ENCODE results near the gene KCMF1.

Gene KCMF1

DNA sequence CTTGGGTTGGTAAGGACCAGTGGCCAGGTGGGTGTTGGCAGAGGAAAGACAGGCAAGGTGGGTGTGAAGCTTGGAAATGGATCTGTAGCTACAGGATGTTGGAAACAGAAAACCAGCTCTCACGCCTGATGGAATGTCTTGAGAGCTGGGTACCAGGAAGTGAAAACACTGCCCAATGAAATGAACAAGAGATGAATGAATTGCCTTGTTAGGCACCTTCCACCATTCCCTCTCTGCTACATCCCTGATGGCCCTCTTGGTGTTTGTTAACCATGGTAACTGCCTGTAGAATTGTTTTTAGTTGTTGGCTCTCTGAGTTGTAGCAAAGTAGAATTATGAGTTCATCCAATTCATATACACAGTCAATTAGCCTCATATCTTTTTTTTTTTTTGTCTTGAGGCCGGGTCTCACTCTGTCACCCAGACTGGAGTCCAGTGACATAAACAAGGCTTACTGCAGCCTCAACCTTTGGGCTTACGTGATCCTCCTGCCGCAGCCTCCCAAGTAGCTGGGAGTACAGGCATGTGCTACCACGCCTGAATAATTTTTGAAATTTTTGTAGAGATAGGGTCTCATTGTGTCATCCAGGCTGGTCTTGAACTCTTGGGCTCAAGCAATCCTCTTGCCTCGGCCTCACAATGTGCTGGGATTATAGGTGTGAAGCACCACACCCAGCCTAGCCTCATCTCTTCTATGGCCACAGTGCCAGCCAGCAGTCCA lies 9.5 kb downstream of the KCMF1 start:
- 94 to 96% methylated on average over 6 of the region's 6 CpGs for WGBS, 2 experiments
- Histone ChIP-seq H3K4me1 (ENCODE audit: control insufficient read depth, insufficient read depth, low read length) (peaks cover 3% of the 10 kb centered on the region), H3K4me3 (ENCODE audit: insufficient read depth, low read depth, low read length) (no peak overlapping the region), H3K27me3 (ENCODE audit: control insufficient read depth, insufficient read depth, low read length, poor library complexity, severe bottlenecking) (no peaks in the 10 kb centered on the region), H3K36me3 (ENCODE audit: control insufficient read depth, insufficient read depth, low read length) (no peaks in the 10 kb centered on the region), H3K27ac (ENCODE audit: insufficient read depth, low read depth, low read length, poor library complexity, severe bottlenecking) (no peak overlapping the region), H3K9me3 (ENCODE audit: control insufficient read depth, low read length) (no peaks in the 10 kb centered on the region)

DNA sequence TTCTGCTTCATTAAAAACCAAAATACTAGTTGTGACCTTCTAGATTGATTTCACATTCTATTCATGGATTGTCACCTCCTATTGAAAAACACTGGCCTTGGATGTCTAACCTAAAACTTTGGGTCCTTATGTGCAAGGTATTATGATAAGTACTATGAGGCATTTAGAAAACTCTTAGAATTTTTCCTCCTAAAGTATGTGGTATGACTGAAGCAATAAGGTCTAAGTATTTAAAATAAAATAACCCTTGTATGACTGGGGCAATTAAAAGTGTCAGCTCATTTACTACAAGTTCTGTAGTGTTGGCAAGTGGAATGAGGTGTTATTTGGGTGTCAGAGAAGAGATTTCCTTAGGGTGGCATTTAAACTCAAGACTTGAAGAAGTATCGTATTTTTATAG lies 15.1 kb downstream of the KCMF1 start:
- 95 to 96% methylated on average over 1 of the region's 1 CpG for WGBS, 2 experiments
- Histone ChIP-seq H3K36me3 (ENCODE audit: control insufficient read depth, insufficient read depth, low read length) (no peaks in the 10 kb centered on the region), H3K9me3 (ENCODE audit: control insufficient read depth, low read length) (no peaks in the 10 kb centered on the region), H3K27me3 (ENCODE audit: control insufficient read depth, insufficient read depth, low read length, poor library complexity, severe bottlenecking) (no peaks in the 10 kb centered on the region), H3K4me3 (ENCODE audit: insufficient read depth, low read depth, low read length) (no peak overlapping the region), H3K27ac (ENCODE audit: insufficient read depth, low read depth, low read length, poor library complexity, severe bottlenecking) (no peak overlapping the region), H3K4me1 (ENCODE audit: control insufficient read depth, insufficient read depth, low read length) (no peaks in the 10 kb centered on the region)

DNA sequence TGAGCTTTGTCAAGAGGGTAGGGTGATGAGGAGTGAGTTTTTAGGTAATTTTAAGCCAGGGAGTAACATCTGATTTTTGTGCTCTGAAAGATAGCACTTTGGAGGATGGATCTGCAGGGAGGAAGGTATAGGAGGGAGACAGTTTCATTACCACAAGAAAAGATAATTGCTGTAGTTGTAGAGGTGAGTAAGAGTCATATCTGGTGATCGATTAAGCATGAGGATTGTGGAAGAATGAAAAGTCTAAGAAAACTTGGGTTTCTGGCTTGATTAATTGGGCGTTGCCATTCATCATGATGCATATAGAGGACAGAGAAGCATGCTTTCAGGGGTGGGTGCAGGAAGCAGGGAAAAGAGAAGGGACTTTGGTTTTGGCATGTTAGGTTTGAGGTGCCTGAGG lies 18.5 kb downstream of the KCMF1 start:
- 92 to 96% methylated on average over 2 of the region's 2 CpGs for WGBS, 2 experiments

DNA sequence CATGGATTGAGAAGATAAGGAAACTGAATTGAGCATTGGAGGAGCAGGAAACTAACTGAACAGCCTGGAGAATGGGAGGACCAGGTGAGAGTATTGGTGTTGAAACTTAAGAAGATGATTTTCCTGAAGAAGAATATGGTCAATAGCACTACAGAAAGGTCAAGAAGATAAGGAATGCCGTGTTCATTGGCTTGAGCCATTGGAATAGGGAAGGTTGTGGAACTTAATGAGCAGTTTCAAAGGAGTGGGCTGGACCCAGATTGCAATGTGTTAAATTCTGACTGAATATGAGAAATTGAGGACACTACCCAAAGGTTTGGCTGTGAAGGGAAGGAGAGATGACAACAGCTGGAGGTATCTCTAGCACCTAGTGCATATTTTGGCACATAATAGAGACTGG lies 19.0 kb downstream of the KCMF1 start:
- Histone ChIP-seq H3K4me1 (ENCODE audit: control insufficient read depth, insufficient read depth, low read length) (no peaks in the 10 kb centered on the region), H3K27ac (ENCODE audit: insufficient read depth, low read depth, low read length, poor library complexity, severe bottlenecking) (no peak overlapping the region), H3K27me3 (ENCODE audit: control insufficient read depth, insufficient read depth, low read length, poor library complexity, severe bottlenecking) (no peaks in the 10 kb centered on the region), H3K9me3 (ENCODE audit: control insufficient read depth, low read length) (no peaks in the 10 kb centered on the region), H3K4me3 (ENCODE audit: insufficient read depth, low read depth, low read length) (no peak overlapping the region), H3K36me3 (ENCODE audit: control insufficient read depth, insufficient read depth, low read length) (no peaks in the 10 kb centered on the region)
- 95 to 98% methylated on average over 1 of the region's 1 CpG for WGBS, 2 experiments

More for the DNA sequence above, 18.5 kb downstream of the KCMF1 start:
- Histone ChIP-seq H3K4me3 (ENCODE audit: insufficient read depth, low read depth, low read length) (no peak overlapping the region), H3K4me1 (ENCODE audit: control insufficient read depth, insufficient read depth, low read length) (no peaks in the 10 kb centered on the region), H3K36me3 (ENCODE audit: control insufficient read depth, insufficient read depth, low read length) (no peaks in the 10 kb centered on the region), H3K27ac (ENCODE audit: insufficient read depth, low read depth, low read length, poor library complexity, severe bottlenecking) (no peak overlapping the region), H3K9me3 (ENCODE audit: control insufficient read depth, low read length) (no peaks in the 10 kb centered on the region), H3K27me3 (ENCODE audit: control insufficient read depth, insufficient read depth, low read length, poor library complexity, severe bottlenecking) (no peaks in the 10 kb centered on the region)

DNA sequence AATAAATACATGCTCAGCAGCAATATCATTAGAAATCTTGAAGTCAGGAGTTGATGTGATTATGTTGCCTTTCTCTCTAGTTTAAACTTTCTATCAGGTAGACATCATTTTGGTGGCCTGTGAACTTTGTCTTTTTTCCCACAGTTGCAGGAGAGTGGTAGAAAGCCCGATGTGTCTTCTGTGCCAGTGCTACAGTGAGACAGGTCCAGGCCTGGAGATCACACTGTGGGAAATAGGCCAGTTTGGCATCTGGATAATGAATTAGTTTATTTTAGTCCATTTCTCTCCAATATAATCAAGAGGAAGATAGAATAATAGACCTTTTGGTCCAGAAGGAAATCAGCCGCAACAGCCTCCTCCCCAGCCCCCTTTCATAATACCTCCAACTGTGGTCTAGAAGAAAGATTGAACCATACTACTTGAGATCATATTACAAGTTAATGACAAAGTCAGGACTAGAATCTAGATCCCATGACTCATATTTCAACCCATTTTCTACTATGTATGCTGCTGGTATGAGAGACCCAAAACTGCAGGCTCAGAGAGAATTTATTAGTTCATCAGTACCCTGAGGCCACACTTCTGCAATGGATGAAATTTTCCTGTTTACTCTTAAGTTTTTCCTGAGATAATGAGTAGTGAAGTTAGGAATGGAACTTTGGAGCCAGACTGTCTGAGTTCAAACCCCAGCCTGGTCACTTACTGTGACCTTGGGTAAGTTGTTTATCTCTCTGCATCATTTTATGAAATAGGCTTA lies 20.6 kb downstream of the KCMF1 start:
- no peaks in the 10 kb centered on the region for H3K36me3 ChIP-seq (ENCODE audit: control insufficient read depth, insufficient read depth, low read length)
- H3K27ac ChIP-seq (ENCODE audit: insufficient read depth, low read depth, low read length, poor library complexity, severe bottlenecking) = no peak overlapping the region
- 92 to 100% methylated on average over 2 of the region's 2 CpGs for WGBS, 2 experiments
- no peaks in the 10 kb centered on the region for H3K27me3 ChIP-seq (ENCODE audit: control insufficient read depth, insufficient read depth, low read length, poor library complexity, severe bottlenecking)
- H3K9me3 ChIP-seq (ENCODE audit: control insufficient read depth, low read length) = no peaks in the 10 kb centered on the region
- H3K4me1 ChIP-seq (ENCODE audit: control insufficient read depth, insufficient read depth, low read length) = no peaks in the 10 kb centered on the region
- H3K4me3 ChIP-seq (ENCODE audit: insufficient read depth, low read depth, low read length) = no peak overlapping the region

DNA sequence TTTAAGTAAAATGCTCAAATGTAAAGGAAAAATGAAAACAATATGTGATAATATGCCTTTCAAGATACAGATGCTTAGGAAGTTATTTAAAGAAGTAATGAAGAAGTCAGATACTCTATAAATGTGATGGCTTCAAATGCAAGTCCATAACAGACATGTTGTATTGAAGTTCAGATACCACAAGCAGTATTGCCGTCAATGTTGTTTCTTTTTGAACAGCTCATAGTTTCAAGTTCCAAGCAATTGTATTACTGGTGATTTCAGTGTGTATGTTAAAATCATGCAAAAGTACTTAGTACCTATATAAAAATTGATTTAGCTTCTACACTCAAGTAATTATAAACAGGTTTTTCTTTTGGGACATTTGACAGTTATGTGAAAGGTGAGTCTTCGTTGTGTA lies 24.9 kb downstream of the KCMF1 start:
- WGBS, 2 experiments = 92 to 96% methylated on average over 2 of the region's 2 CpGs
- Histone ChIP-seq H3K9me3 (ENCODE audit: control insufficient read depth, low read length) (no peaks in the 10 kb centered on the region), H3K27ac (ENCODE audit: insufficient read depth, low read depth, low read length, poor library complexity, severe bottlenecking) (no peak overlapping the region), H3K4me1 (ENCODE audit: control insufficient read depth, insufficient read depth, low read length) (no peaks in the 10 kb centered on the region), H3K27me3 (ENCODE audit: control insufficient read depth, insufficient read depth, low read length, poor library complexity, severe bottlenecking) (no peaks in the 10 kb centered on the region), H3K4me3 (ENCODE audit: insufficient read depth, low read depth, low read length) (no peak overlapping the region), H3K36me3 (ENCODE audit: control insufficient read depth, insufficient read depth, low read length) (no peaks in the 10 kb centered on the region)

DNA sequence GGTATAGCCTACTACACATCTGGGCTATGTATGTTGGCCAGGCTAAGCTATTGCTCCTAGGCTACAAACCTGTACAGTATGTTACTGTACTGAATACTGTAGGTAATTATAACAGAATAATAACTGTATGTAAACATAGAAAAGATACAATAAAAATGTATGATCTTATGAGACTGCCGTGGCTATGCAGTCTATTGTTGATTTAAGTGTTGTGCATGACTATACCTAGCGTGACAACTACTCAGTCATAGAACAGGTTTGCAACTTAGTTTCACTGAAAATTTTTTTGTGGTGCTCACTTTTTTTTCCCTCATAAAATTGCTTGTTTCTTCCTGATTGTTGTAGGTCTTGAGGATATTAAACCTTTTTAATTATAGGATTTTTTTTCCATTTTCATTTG lies 25.9 kb downstream of the KCMF1 start:
- Histone ChIP-seq H3K36me3 (ENCODE audit: control insufficient read depth, insufficient read depth, low read length) (no peaks in the 10 kb centered on the region), H3K27me3 (ENCODE audit: control insufficient read depth, insufficient read depth, low read length, poor library complexity, severe bottlenecking) (no peaks in the 10 kb centered on the region), H3K9me3 (ENCODE audit: control insufficient read depth, low read length) (no peaks in the 10 kb centered on the region), H3K27ac (ENCODE audit: insufficient read depth, low read depth, low read length, poor library complexity, severe bottlenecking) (no peak overlapping the region), H3K4me1 (ENCODE audit: control insufficient read depth, insufficient read depth, low read length) (no peaks in the 10 kb centered on the region), H3K4me3 (ENCODE audit: insufficient read depth, low read depth, low read length) (no peak overlapping the region)
- WGBS, 2 experiments = 91 to 94% methylated on average over 2 of the region's 2 CpGs

DNA sequence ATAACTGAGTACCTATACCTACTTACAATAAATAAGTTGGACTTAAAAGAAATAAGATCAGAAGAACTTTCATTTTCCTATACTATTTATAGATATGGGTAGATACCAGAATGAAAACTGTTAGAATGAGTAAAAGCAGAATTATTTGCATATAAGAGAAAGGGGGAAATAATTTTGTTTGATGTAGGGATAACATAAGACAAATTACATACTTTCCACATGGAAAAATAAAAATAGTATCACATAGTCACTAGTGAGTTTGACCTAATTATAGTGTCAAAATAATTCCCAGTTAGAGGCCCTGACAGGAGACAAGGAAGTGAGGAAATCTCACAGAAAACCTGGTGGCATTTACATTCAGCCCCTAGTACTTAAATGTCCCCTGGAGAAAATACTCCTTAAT lies 28.6 kb downstream of the KCMF1 start:
- H3K4me1 ChIP-seq (ENCODE audit: control insufficient read depth, insufficient read depth, low read length) = no peaks in the 10 kb centered on the region
- H3K27ac ChIP-seq (ENCODE audit: insufficient read depth, low read depth, low read length, poor library complexity, severe bottlenecking) = no peak overlapping the region
- no peaks in the 10 kb centered on the region for H3K9me3 ChIP-seq (ENCODE audit: control insufficient read depth, low read length)
- H3K4me3 ChIP-seq (ENCODE audit: insufficient read depth, low read depth, low read length) = no peak overlapping the region
- H3K36me3 ChIP-seq (ENCODE audit: control insufficient read depth, insufficient read depth, low read length) = no peaks in the 10 kb centered on the region
- H3K27me3 ChIP-seq (ENCODE audit: control insufficient read depth, insufficient read depth, low read length, poor library complexity, severe bottlenecking) = no peaks in the 10 kb centered on the region

DNA sequence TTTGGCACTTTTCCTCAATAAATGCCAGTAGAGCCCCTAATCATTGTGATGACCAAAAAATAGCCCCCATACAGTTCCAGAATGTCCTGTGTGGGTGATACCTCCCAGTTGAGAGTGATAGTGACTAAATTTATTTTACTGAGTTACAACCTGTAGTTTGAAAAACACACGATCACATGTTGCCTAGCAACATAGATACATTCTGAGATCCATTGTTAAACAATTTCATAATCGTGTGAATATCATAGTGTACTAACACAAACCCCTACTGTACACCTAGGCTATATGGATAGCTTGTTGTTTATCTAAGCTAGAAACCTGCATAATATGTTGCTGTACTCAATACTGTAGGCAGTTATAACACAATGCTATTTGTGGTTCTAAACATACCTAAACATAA lies 30.6 kb downstream of the KCMF1 start:
- no peaks in the 10 kb centered on the region for H3K27me3 ChIP-seq (ENCODE audit: control insufficient read depth, insufficient read depth, low read length, poor library complexity, severe bottlenecking)
- no peak overlapping the region for H3K4me3 ChIP-seq (ENCODE audit: insufficient read depth, low read depth, low read length)
- H3K9me3 ChIP-seq (ENCODE audit: control insufficient read depth, low read length) = no peaks in the 10 kb centered on the region
- no peaks in the 10 kb centered on the region for H3K4me1 ChIP-seq (ENCODE audit: control insufficient read depth, insufficient read depth, low read length)
- WGBS, 2 experiments = 85 to 97% methylated on average over 2 of the region's 2 CpGs
- peaks cover 2% of the 10 kb centered on the region for H3K36me3 ChIP-seq (ENCODE audit: control insufficient read depth, insufficient read depth, low read length)
- H3K27ac ChIP-seq (ENCODE audit: insufficient read depth, low read depth, low read length, poor library complexity, severe bottlenecking) = no peak overlapping the region

DNA sequence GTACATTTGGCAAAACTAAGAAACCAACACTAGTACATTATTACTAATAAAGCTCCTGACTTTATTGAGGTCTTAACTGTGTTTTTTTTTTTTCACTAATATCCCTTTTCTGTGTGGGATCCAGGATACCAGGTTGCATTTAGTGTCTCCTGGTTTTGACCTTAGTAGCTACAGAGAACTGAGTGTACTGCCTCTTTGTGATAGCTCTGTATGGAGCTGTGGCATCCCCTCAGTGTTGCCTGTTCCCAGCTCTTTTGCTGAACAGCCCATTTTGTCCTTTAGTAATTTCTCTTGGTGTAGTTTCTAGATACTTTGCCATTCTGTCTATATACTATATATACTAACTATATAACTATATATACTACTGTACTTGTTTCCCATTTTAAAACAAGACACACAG lies 31.6 kb downstream of the KCMF1 start:
- Histone ChIP-seq H3K27ac (ENCODE audit: insufficient read depth, low read depth, low read length, poor library complexity, severe bottlenecking) (no peak overlapping the region), H3K4me1 (ENCODE audit: control insufficient read depth, insufficient read depth, low read length) (no peaks in the 10 kb centered on the region), H3K4me3 (ENCODE audit: insufficient read depth, low read depth, low read length) (no peak overlapping the region), H3K36me3 (ENCODE audit: control insufficient read depth, insufficient read depth, low read length) (peaks cover 4% of the 10 kb centered on the region), H3K9me3 (ENCODE audit: control insufficient read depth, low read length) (no peaks in the 10 kb centered on the region), H3K27me3 (ENCODE audit: control insufficient read depth, insufficient read depth, low read length, poor library complexity, severe bottlenecking) (no peaks in the 10 kb centered on the region)

Measured in ectodermal cell (in vitro differentiated cells).